GM12878 (cell line): ENCODE results near the gene RGPD6.
"Not testable (repeated sequence)": the region's sequence is repeated elsewhere in the genome, so short reads cannot be mapped to it uniquely, and the experiment has no call there.

Experiments
- BHLHE40 ChIP-seq, 2 experiments: fragments of 450-650 bp in 1 of 2; IDR thresholded peaks; 2 replicates each; pipeline ENCODE4 v1.6.1; 2011 to 2017; ENCODE audit warnings: low read depth in 2 of 2, borderline replicate concordance in 1 of 2, improper control_type of control experiment in 1 of 2, low read length in 1 of 2, mild to moderate bottlenecking in 1 of 2
- CBX5 ChIP-seq: sonication (generic); IDR thresholded peaks from 2 replicates; pipeline ENCODE4 v1.6.1; 2016; ENCODE audit warnings: low read depth, moderate library complexity, mild to moderate bottlenecking, inconsistent platforms
- CHD2 ChIP-seq: IDR thresholded peaks from 2 replicates; pipeline ENCODE4 v1.6.1; 2011; ENCODE audit warnings: low read depth, low read length, improper control_type of control experiment, borderline replicate concordance
- MTA2 ChIP-seq: fragments of 450-650 bp; IDR thresholded peaks from 2 replicates; pipeline ENCODE4 v1.6.1; 2016; ENCODE audit warnings: low read depth, mild to moderate bottlenecking, moderate library complexity
- POLR2AphosphoS5 ChIP-seq: IDR thresholded peaks from 2 replicates; pipeline ENCODE4 v1.6.1; 2011; ENCODE audit warnings: mild to moderate bottlenecking, low read length, inconsistent platforms
- RAD21 ChIP-seq: IDR thresholded peaks from 2 replicates; pipeline ENCODE4 v1.6.1; 2011; ENCODE audit warnings: mild to moderate bottlenecking, low read depth, low read length, moderate library complexity; ENCODE audit not compliant: insufficient read depth
- RCOR1 ChIP-seq: conservative IDR thresholded peaks from 2 replicates; pipeline ENCODE4 v1.6.1; 2012; ENCODE audit warnings: low read depth, low read length, improper control_type of control experiment
- SRF ChIP-seq, 2 experiments: IDR thresholded peaks; 2 replicates each; pipeline ENCODE4 v1.6.1; 2011; ENCODE audit warnings: low read depth in 2 of 2, low read length in 2 of 2, mild to moderate bottlenecking in 1 of 2, moderate library complexity in 1 of 2
- TF ChIP-seq, protein P1 (sequence below), 3 experiments: IDR thresholded peaks in 2 of 3; conservative IDR thresholded peaks in 1 of 3; 2 replicates each; pipeline ENCODE4 v1.5.1; 2011; ENCODE audit warnings: low read depth in 3 of 3, low read length in 3 of 3, mild to moderate bottlenecking in 3 of 3, control low read depth in 2 of 3, moderate library complexity in 2 of 3, inconsistent platforms in 1 of 3, mixed read lengths in 1 of 3; ENCODE audit not compliant: control insufficient read depth in 2 of 3, insufficient read depth in 1 of 3; ENCODE audit errors: extremely low read depth in 1 of 3
- TF ChIP-seq, protein P2 (sequence below): fragments of 450-650 bp; IDR thresholded peaks from 2 replicates; pipeline ENCODE4 v1.6.1; 2018; ENCODE audit warnings: mild to moderate bottlenecking, low read depth, moderate library complexity; ENCODE audit not compliant: partially characterized antibody

- TF ChIP-seq, protein P1, sequence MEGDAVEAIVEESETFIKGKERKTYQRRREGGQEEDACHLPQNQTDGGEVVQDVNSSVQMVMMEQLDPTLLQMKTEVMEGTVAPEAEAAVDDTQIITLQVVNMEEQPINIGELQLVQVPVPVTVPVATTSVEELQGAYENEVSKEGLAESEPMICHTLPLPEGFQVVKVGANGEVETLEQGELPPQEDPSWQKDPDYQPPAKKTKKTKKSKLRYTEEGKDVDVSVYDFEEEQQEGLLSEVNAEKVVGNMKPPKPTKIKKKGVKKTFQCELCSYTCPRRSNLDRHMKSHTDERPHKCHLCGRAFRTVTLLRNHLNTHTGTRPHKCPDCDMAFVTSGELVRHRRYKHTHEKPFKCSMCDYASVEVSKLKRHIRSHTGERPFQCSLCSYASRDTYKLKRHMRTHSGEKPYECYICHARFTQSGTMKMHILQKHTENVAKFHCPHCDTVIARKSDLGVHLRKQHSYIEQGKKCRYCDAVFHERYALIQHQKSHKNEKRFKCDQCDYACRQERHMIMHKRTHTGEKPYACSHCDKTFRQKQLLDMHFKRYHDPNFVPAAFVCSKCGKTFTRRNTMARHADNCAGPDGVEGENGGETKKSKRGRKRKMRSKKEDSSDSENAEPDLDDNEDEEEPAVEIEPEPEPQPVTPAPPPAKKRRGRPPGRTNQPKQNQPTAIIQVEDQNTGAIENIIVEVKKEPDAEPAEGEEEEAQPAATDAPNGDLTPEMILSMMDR (IDR thresholded peaks at IDR 0.05 in 2 of 3, conservative IDR thresholded peaks at IDR 0.05 in 1 of 3; ENCODE audit: control insufficient read depth in 2 of 3, extremely low read depth in 1 of 3, insufficient read depth in 1 of 3, low read depth in 3 of 3, low read length in 3 of 3): not testable (repeated sequence)
- not testable (repeated sequence) for TF ChIP-seq RCOR1; SRF (IDR thresholded peaks at IDR 0.05; ENCODE audit: low read depth in 2 of 2, low read length in 2 of 2); CHD2; POLR2AphosphoS5; CBX5; RAD21; MTA2; BHLHE40 (IDR thresholded peaks at IDR 0.05; ENCODE audit: borderline replicate concordance in 1 of 2, low read depth in 2 of 2, low read length in 1 of 2)
- TF ChIP-seq, protein P2, sequence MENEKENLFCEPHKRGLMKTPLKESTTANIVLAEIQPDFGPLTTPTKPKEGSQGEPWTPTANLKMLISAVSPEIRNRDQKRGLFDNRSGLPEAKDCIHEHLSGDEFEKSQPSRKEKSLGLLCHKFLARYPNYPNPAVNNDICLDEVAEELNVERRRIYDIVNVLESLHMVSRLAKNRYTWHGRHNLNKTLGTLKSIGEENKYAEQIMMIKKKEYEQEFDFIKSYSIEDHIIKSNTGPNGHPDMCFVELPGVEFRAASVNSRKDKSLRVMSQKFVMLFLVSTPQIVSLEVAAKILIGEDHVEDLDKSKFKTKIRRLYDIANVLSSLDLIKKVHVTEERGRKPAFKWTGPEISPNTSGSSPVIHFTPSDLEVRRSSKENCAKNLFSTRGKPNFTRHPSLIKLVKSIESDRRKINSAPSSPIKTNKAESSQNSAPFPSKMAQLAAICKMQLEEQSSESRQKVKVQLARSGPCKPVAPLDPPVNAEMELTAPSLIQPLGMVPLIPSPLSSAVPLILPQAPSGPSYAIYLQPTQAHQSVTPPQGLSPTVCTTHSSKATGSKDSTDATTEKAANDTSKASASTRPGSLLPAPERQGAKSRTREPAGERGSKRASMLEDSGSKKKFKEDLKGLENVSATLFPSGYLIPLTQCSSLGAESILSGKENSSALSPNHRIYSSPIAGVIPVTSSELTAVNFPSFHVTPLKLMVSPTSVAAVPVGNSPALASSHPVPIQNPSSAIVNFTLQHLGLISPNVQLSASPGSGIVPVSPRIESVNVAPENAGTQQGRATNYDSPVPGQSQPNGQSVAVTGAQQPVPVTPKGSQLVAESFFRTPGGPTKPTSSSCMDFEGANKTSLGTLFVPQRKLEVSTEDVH: not testable (repeated sequence)
Observed at GRCh38 chr2:110496027-110496426, 81.0 kb downstream of the RGPD6 start.
